HL-60 (cell line): Measurements from ENCODE around the gene RSF1.

ENCODE experiments used
- DNase-seq, 2 experiments: peaks; one replicate each; pipeline ENCODE4 v3.0.0-alpha.2; 2010 to 2020; ENCODE audit warnings: low read depth in 1 of 2, low spot score in 1 of 2
- H3K27ac ChIP-seq: fragments of 250-450 bp; sonication (Bioruptor Pico); replicated peaks from 2 replicates; pipeline ENCODE4 v1.5.1; 2020; ENCODE audit warnings: mild to moderate bottlenecking, moderate library complexity
- H3K27me3 ChIP-seq: fragments of 250-450 bp; sonication (Bioruptor Pico); 2 replicates; pipeline ENCODE4 v1.5.1; 2021; ENCODE audit warnings: mild to moderate bottlenecking, moderate library complexity; ENCODE audit not compliant: insufficient read depth, poor library complexity, severe bottlenecking
- H3K4me3 ChIP-seq: replicated peaks from 2 replicates; pipeline ENCODE4 v1.5.1; 2011; ENCODE audit warnings: mild to moderate bottlenecking, control low read depth, low read length; ENCODE audit not compliant: insufficient read depth
- GABPA ChIP-seq: IDR thresholded peaks from 2 replicates; pipeline ENCODE4 v1.6.1; 2012; ENCODE audit warnings: low read depth
- POLR2AphosphoS5 ChIP-seq: IDR thresholded peaks from 2 replicates; pipeline ENCODE4 v1.6.1; 2012; ENCODE audit warnings: low read depth
- SPI1 ChIP-seq: IDR thresholded peaks from 2 replicates; pipeline ENCODE4 v1.6.1; 2012; ENCODE audit warnings: low read depth, mild to moderate bottlenecking, borderline replicate concordance
- TF ChIP-seq, protein P1 (sequence below): IDR thresholded peaks from one replicate; pipeline ENCODE4 v1.5.1; 2011; ENCODE audit warnings: low read length, control low read depth, inconsistent platforms; ENCODE audit not compliant: insufficient read depth
- TF ChIP-seq, protein P2 (sequence below): IDR thresholded peaks from 2 replicates; pipeline ENCODE4 v1.6.1; 2012; ENCODE audit warnings: low read depth; ENCODE audit not compliant: insufficient replicate concordance

RSF1 gene

DNA sequence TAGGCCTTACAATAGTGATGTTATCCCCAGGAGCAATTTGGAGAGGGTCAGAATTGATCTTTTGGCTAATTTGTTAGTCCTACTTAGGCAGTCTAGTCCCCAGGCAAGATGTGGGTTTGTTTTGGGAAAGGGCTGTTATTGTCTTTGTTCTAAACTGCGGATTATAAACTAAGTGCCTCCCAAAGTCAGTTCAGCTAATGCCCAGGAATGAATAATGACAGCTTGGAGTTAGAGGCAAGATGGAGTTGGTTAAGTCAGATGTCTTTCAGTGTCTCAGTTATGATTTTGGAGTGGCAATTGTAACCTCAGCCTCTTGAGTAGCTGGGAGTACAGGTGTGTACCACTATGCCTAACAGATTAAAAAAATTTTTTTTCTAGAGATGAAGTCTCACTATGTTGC is 175.6 kb downstream of the RSF1 start:
- no peak for DNase-seq
- no peak overlapping the region for H3K27ac ChIP-seq
- H3K27me3 ChIP-seq, result no peaks in the 10 kb centered on the region
- H3K4me3 ChIP-seq, result no peak overlapping the region
- TF ChIP-seq, protein P1, sequence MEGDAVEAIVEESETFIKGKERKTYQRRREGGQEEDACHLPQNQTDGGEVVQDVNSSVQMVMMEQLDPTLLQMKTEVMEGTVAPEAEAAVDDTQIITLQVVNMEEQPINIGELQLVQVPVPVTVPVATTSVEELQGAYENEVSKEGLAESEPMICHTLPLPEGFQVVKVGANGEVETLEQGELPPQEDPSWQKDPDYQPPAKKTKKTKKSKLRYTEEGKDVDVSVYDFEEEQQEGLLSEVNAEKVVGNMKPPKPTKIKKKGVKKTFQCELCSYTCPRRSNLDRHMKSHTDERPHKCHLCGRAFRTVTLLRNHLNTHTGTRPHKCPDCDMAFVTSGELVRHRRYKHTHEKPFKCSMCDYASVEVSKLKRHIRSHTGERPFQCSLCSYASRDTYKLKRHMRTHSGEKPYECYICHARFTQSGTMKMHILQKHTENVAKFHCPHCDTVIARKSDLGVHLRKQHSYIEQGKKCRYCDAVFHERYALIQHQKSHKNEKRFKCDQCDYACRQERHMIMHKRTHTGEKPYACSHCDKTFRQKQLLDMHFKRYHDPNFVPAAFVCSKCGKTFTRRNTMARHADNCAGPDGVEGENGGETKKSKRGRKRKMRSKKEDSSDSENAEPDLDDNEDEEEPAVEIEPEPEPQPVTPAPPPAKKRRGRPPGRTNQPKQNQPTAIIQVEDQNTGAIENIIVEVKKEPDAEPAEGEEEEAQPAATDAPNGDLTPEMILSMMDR, result no peak
- TF ChIP-seq POLR2AphosphoS5, result no peak

DNA sequence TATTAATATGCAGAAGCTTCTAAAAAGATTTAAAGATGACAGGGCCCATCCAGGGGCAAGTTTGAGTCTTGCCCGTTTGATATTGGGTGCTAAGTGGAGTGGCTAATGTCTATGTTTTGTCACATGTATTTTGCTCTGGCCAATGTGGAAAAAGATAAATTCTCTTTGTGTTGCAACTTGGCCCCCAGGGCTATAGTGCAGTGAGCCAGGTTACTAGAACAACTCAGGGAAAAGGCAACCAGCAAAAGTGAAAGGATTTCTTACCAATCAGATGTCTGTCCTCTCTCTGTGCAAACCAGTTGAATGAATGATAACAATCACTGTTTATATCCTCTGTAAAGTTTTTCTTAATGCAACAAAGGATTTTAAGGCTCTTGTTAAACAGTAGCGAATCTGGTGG is 178.3 kb downstream of the RSF1 start:
- Histone ChIP-seq H3K27me3 (no peaks in the 10 kb centered on the region), H3K27ac (no peak overlapping the region), H3K4me3 (no peak overlapping the region)
- no peak for DNase-seq
- TF ChIP-seq GABPA (no peak), SPI1 (no peak), POLR2AphosphoS5 (no peak)
- TF ChIP-seq, protein P1, result no peak
- TF ChIP-seq, protein P2, sequence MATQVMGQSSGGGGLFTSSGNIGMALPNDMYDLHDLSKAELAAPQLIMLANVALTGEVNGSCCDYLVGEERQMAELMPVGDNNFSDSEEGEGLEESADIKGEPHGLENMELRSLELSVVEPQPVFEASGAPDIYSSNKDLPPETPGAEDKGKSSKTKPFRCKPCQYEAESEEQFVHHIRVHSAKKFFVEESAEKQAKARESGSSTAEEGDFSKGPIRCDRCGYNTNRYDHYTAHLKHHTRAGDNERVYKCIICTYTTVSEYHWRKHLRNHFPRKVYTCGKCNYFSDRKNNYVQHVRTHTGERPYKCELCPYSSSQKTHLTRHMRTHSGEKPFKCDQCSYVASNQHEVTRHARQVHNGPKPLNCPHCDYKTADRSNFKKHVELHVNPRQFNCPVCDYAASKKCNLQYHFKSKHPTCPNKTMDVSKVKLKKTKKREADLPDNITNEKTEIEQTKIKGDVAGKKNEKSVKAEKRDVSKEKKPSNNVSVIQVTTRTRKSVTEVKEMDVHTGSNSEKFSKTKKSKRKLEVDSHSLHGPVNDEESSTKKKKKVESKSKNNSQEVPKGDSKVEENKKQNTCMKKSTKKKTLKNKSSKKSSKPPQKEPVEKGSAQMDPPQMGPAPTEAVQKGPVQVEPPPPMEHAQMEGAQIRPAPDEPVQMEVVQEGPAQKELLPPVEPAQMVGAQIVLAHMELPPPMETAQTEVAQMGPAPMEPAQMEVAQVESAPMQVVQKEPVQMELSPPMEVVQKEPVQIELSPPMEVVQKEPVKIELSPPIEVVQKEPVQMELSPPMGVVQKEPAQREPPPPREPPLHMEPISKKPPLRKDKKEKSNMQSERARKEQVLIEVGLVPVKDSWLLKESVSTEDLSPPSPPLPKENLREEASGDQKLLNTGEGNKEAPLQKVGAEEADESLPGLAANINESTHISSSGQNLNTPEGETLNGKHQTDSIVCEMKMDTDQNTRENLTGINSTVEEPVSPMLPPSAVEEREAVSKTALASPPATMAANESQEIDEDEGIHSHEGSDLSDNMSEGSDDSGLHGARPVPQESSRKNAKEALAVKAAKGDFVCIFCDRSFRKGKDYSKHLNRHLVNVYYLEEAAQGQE, result no peak

DNA sequence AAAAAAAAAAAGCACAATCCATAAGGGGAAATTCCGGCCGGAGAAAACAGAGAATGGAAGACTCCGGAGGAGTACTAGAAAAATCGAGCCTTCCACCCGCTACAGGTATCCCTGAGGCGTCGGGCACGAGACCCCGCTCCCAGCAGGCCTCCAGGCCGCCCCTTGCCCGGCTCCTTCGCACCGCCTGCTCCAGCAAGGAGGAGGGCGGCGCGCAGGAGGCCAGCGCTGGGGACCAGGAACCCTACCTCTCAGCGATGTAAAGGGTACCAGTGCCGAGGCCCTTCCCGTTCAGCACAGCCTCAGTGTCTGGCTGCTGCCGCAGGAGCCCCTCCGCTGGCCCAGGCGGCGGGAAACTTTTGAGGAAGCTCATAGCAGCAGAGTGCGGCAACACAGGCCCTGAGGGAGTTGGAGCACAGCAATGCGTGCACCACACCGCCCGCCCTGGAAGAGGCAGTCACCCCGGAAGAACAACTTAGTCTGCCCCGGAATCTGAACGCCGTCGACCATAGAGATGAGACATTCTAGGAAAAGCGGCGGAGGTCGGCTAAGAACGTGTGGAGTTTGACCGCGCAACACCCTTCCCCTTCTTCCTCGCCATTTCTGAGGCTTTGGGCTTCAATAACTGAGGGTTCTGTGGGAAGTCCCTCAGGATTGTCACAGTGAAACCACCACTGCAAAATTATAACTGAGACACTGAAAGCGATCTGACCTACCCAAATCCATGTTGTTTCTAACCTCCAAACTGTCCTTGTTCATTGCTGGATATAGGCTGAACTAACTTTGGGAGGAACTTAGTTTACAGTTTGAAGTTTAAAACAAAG is 183.0 kb downstream of the RSF1 start, which contains the start of gene CLNS1A:
TSS of gene CLNS1A (minus strand) at position 450 of the 821 bp plus-strand sequence. CDS start at position 370, 80 bp downstream.
- TF ChIP-seq POLR2AphosphoS5, result peak; percentile 94
- TF ChIP-seq, protein P2, result peak; percentile 80
- TF ChIP-seq GABPA, result peak; percentile 97
- peak; percentile 15; the same call in 1 of the 2 replicates for TF ChIP-seq SPI1
- TF ChIP-seq, protein P1, result no peak
- Histone ChIP-seq H3K27ac (peak within 1 kb of the TSS; percentile 99), H3K27me3 (no peaks in the 10 kb centered on the region), H3K4me3 (peak within 1 kb of the TSS; percentile 54)
- peak; percentile 88 to 97 for DNase-seq
